Common myeloid progenitor, CD34-positive (primary cell): ENCODE measurements around the gene IL23R.

Experiments used
- CTCF ChIA-PET: fragments of 350-600 bp; sonication (Branson Sonifier 250); formaldehyde crosslinking; loops from one replicate; lab custom pipeline; 2021; ENCODE audit warnings: antibody characterized with exemption; lab: Charles Lee
- POLR2A ChIA-PET: fragments of 350-600 bp; sonication (Branson Sonifier 250); formaldehyde crosslinking; loops from one replicate; lab custom pipeline; 2021; ENCODE audit warnings: antibody characterized with exemption; lab: Charles Lee
- DNase-seq, 3 donors: peaks; one replicate each; pipeline versions ENCODE4 v3.0.0 to v3.0.0-alpha.2; 2013
- H3K27ac ChIP-seq, 2 experiments: 1 replicate in 1 of 2; 2 replicates in 1 of 2; pipeline ENCODE4 v1.7.0; 2013; ENCODE audit warnings: inconsistent platforms in 2 of 2, low read length in 2 of 2, mild to moderate bottlenecking in 2 of 2, low read depth in 1 of 2, moderate library complexity in 1 of 2; ENCODE audit not compliant: severe bottlenecking in 2 of 2, insufficient read depth in 1 of 2, poor library complexity in 1 of 2
- H3K27me3 ChIP-seq, 5 experiments: replicated peaks in 2 of 5; 1 replicate in 3 of 5; 2 replicates in 2 of 5; pipeline versions ENCODE4 v1.6.1 to v1.7.0; 2013; ENCODE audit warnings: low read length in 4 of 5, mild to moderate bottlenecking in 2 of 5, moderate library complexity in 2 of 5, inconsistent platforms in 1 of 5; ENCODE audit not compliant: insufficient read depth in 5 of 5, control insufficient read depth in 4 of 5
- H3K36me3 ChIP-seq, 4 experiments: 1 replicate in 2 of 4; 2 replicates in 2 of 4; pipeline versions ENCODE4 v1.6.1 to v1.7.0; 2013; ENCODE audit warnings: low read length in 3 of 4, control low read depth in 1 of 4, mild to moderate bottlenecking in 1 of 4; ENCODE audit not compliant: control insufficient read depth in 4 of 4, insufficient read depth in 4 of 4
- H3K4me1 ChIP-seq, 4 experiments: 1 replicate in 3 of 4; 2 replicates in 1 of 4; pipeline versions ENCODE4 v1.6.1 to v1.7.1; 2013; ENCODE audit warnings: low read length in 3 of 4, mild to moderate bottlenecking in 3 of 4, control low read depth in 1 of 4, inconsistent platforms in 1 of 4, moderate library complexity in 1 of 4; ENCODE audit not compliant: control insufficient read depth in 4 of 4, insufficient read depth in 4 of 4; ENCODE audit errors: control extremely low read depth in 1 of 4
- H3K4me3 ChIP-seq, 7 experiments: 1 replicate in 4 of 7; 2 replicates in 3 of 7; pipeline versions ENCODE4 v1.5.1 to v1.7.0; 2013; ENCODE audit warnings: mild to moderate bottlenecking in 7 of 7, low read length in 6 of 7, moderate library complexity in 6 of 7, inconsistent platforms in 2 of 7, low read depth in 2 of 7, control low read depth in 1 of 7; ENCODE audit not compliant: insufficient read depth in 4 of 7, control insufficient read depth in 1 of 7; ENCODE audit errors: extremely low read depth in 1 of 7
- H3K9me3 ChIP-seq, 5 experiments: 1 replicate in 4 of 5; 2 replicates in 1 of 5; pipeline versions ENCODE4 v1.6.1 to v1.7.1; 2013; ENCODE audit warnings: low read length in 4 of 5, mild to moderate bottlenecking in 2 of 5, inconsistent platforms in 1 of 5, low read depth in 1 of 5, moderate library complexity in 1 of 5; ENCODE audit not compliant: control insufficient read depth in 4 of 5, insufficient read depth in 2 of 5; ENCODE audit errors: control extremely low read depth in 1 of 5
- WGBS: methylation state at CpG from one replicate; pipeline ENCODE4 v1.1.5; 2013; ENCODE audit not compliant: insufficient coverage; 5-methylcytosine and 5-hydroxymethylcytosine counted together

The IL23R gene

DNA sequence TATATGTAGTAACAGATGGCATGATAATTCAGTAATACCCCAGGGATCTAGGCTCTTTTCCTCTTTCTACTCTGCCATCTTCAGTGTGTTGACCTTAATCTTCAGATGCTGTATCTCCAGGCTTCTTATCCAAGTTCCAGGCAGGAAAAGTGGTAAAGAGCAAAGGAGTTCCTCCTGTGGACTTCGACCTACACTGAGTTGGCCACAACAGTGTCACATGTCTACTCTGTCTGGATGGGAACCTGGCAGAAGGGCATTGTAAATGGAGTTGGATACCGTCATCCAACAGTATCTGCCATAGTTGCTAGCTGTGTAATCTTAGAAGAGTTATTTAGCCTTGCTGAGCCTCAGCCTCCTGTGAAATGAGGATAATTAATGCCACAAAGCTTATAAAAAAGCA is 21.9 kb downstream of the IL23R start:
- WGBS, result 100% methylated on average over 2 of the region's 2 CpGs
- no peaks in the 10 kb centered on the region for H3K36me3 ChIP-seq
- peaks cover 0 to 7% (median 0%) of the 10 kb centered on the region in 4 experiments for H3K4me1 ChIP-seq
- no peak overlapping the region for H3K27ac ChIP-seq
- H3K4me3 ChIP-seq, result no peak overlapping the region
- CTCF ChIA-PET, result no interaction called here
- POLR2A ChIA-PET, result no interaction called here
- peaks cover 0 to 13% (median 8%) of the 10 kb centered on the region in 5 experiments for H3K27me3 ChIP-seq
- H3K9me3 ChIP-seq, result no peaks in the 10 kb centered on the region
- no peak for DNase-seq

DNA sequence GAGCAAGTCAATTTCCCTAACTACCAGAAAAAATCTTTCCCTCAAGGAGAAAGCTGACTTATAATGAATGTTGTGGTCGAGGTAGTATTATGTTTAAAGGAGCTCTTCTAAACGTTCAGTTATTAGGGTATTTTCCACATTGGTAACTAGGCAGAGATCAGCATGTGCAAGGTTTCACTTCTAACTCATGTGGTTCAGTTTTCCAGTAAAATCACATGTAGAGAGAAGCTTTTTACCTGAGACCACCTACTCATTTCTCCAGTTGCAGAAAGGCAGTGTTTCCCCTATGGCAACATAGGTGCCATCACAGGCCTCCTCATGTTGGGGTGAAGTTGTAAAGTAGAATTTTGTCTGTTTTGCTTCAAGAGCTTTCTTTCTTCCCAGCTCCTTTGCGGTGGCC is 23.7 kb downstream of the IL23R start:
- ChIA-PET POLR2A (interaction anchor here (0.6 kb wide), 1 partner anchor 1786 kb away, joined by 3 read pairs; no protein-coding TSS in a partner anchor), CTCF (interaction anchor here (0.9 to 2.8 kb wide), 3 partner anchors 14 to 25 kb away, joined by 3 to 9 read pairs (median 4); no protein-coding TSS in a partner anchor)
- peaks cover 0 to 7% (median 2%) of the 10 kb centered on the region in 4 experiments for H3K4me1 ChIP-seq
- no peak overlapping the region for H3K27ac ChIP-seq
- 100% methylated on average over 1 of the region's 3 CpGs for WGBS
- H3K9me3 ChIP-seq, result no peaks in the 10 kb centered on the region
- no peak for DNase-seq
- H3K4me3 ChIP-seq, result no peak overlapping the region
- H3K27me3 ChIP-seq, result peaks cover 0 to 18% (median 8%) of the 10 kb centered on the region in 5 experiments
- H3K36me3 ChIP-seq, result no peaks in the 10 kb centered on the region

DNA sequence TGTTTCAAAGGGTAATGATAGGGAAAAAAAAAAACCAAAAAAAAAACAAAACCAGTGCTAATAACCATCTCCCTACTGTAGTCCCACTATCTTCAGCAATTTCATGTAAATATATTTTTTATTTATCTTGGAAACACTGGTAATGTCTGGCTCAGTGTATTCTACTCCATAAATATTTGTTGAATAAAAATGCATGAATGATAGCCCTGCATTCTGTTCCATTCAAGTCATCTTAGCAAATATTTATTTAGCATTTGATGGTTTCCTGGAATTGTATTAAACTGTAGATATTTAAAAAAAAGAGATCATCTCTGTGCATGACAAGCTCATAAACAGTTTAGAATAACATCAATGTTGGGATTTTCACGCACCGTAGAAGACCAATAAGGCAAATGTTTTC is 24.2 kb downstream of the IL23R start:
- CTCF ChIA-PET, result interaction anchor here (2.8 kb wide), 1 partner anchor 25 kb away, joined by 9 read pairs; no protein-coding TSS in a partner anchor
- Histone ChIP-seq H3K27ac (no peak overlapping the region), H3K9me3 (no peaks in the 10 kb centered on the region), H3K4me1 (peaks cover 0 to 7% (median 2%) of the 10 kb centered on the region in 4 experiments), H3K36me3 (no peaks in the 10 kb centered on the region), H3K4me3 (no peak overlapping the region), H3K27me3 (peaks cover 0 to 18% (median 10%) of the 10 kb centered on the region in 5 experiments)
- POLR2A ChIA-PET, result interaction anchor here (0.6 kb wide), 1 partner anchor 1785 kb away, joined by 3 read pairs; no protein-coding TSS in a partner anchor
- WGBS, result 100% methylated on average over 2 of the region's 2 CpGs
- no peak for DNase-seq

DNA sequence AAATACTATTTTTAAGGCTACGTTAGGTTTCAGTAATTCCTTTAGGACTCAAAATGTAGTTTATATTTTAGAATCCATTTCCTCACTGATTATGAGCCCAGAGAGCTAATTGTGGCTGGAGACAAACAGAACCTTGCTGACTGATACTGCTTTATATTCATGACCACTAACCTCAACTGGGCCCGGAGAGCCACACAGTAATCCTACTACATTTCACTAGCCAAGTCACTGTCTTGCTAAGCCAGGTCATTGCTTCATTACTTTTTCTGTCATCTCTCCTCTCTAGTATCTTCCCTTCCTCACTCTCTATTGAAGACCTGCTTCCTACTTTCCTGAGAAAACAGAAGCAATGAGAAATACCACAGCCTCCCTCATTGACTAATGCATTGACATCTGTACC is 24.7 kb downstream of the IL23R start:
- ChIA-PET POLR2A (no interaction called here), CTCF (interaction anchor here (1.5 to 2.8 kb wide), 2 partner anchors 22 to 24 kb away, joined by 3 to 9 read pairs; no protein-coding TSS in a partner anchor)
- H3K27me3 ChIP-seq, result peaks cover 0 to 21% (median 13%) of the 10 kb centered on the region in 5 experiments
- no peaks in the 10 kb centered on the region for H3K36me3 ChIP-seq
- no peak overlapping the region for H3K27ac ChIP-seq
- 92% methylated on average over 1 of the region's 2 CpGs for WGBS
- no peak for DNase-seq
- H3K9me3 ChIP-seq, result no peaks in the 10 kb centered on the region
- H3K4me1 ChIP-seq, result peaks cover 0 to 7% (median 2%) of the 10 kb centered on the region in 4 experiments
- H3K4me3 ChIP-seq, result no peak overlapping the region

DNA sequence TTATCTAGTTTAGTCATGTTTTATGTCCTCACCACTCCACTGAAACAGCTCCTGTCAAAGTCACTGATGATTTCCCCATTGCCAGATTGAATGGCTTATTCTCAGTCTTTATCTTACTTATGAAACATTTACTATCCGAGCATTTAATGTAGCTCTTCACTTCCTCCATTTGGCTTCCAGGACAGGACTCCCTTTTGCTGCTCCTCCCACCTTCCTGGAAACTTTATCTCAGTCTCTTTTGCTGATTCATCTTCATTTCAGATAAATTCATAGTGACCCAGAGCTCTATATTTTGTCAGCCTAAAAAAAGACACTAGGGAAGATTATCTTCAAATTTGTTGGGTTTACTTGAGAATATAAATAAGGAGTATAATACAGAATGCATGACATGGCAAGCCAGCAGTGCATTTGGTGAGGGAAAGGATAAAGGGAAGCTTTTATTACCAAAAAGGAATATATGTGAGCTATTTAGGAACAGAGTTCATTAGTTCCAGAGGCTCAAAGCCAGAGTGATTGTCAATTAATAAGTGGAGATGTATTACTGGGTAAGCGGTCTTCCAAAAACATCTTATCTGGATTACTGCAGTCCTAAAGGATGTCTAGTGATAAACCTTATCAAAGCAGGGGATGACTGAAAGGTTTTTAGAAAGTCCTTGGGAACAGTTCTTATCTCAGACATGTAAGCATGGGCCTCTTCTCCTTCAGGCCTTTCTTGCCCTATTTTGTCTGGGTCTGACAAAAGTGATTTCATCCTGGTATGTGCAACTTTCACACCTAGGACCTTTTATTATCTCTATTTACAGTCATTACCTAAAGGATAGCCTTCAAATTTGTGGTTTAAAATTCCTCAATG is 25.6 kb downstream of the IL23R start:
- Histone ChIP-seq H3K36me3 (no peaks in the 10 kb centered on the region), H3K9me3 (no peaks in the 10 kb centered on the region), H3K4me1 (peaks cover 0 to 7% (median 2%) of the 10 kb centered on the region in 4 experiments), H3K27ac (no peak overlapping the region), H3K4me3 (no peak overlapping the region), H3K27me3 (peaks cover 0 to 21% (median 18%) of the 10 kb centered on the region in 5 experiments)
- peak in 1 of 3 donors; percentile 13 for DNase-seq
- CTCF ChIA-PET, result interaction anchor here (1.5 to 2.8 kb wide), 2 partner anchors 21 to 23 kb away, joined by 3 to 9 read pairs; no protein-coding TSS in a partner anchor
- 67% methylated on average over 1 of the region's 2 CpGs for WGBS
- POLR2A ChIA-PET, result no interaction called here

DNA sequence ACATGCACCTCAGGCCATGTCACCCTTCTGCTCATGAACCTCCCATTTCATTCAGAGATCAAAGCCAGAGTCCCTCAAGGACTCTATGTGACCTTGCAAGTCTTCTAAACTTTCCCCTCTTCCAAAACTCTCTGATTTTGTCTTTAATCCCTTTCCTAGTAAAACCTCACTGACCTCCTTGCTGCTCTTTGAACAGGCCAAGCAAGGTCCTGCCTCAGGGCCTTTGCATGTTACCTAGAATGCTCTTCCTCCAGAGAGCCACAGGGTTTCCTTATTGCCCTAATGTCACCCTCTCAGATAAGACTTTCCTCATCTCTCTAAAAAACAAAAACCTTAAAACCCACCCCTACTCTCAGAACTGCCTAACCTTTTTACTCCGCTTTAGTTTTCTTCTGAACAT is 26.6 kb downstream of the IL23R start:
- H3K9me3 ChIP-seq, result no peaks in the 10 kb centered on the region
- no peak for DNase-seq
- peaks cover 0 to 29% (median 23%) of the 10 kb centered on the region in 5 experiments for H3K27me3 ChIP-seq
- no peak overlapping the region for H3K27ac ChIP-seq
- ChIA-PET POLR2A (no interaction called here), CTCF (interaction anchor here (2.8 kb wide), 1 partner anchor 22 kb away, joined by 9 read pairs; no protein-coding TSS in a partner anchor)
- no peaks in the 10 kb centered on the region for H3K36me3 ChIP-seq
- no peak overlapping the region for H3K4me3 ChIP-seq
- WGBS, result 100% methylated on average over 1 of the region's 1 CpG
- peaks cover 0 to 7% (median 2%) of the 10 kb centered on the region in 4 experiments for H3K4me1 ChIP-seq
